Activated CD8-positive, alpha-beta memory T cell treated with anti-CD3 and anti-CD28 coated beads for 48 hours (primary cell): ENCODE measurements around the gene DGCR8.

Experiments used
- DNase-seq, 3 experiments: peaks; one replicate each; pipeline ENCODE4 v3.0.0-alpha.2; 2020; ENCODE audit warnings: low read depth in 2 of 3, low spot score in 2 of 3

Gene DGCR8

GRCh38 chr22:20079745-20080444 lies at the start of gene DGCR8:
DGCR8 (plus strand) TSS chr22:20080241; CDS start chr22:20085964, 5,723 bp downstream.
- peak in 2 of 3 experiments; percentile 49 to 65 for DNase-seq

DNA sequence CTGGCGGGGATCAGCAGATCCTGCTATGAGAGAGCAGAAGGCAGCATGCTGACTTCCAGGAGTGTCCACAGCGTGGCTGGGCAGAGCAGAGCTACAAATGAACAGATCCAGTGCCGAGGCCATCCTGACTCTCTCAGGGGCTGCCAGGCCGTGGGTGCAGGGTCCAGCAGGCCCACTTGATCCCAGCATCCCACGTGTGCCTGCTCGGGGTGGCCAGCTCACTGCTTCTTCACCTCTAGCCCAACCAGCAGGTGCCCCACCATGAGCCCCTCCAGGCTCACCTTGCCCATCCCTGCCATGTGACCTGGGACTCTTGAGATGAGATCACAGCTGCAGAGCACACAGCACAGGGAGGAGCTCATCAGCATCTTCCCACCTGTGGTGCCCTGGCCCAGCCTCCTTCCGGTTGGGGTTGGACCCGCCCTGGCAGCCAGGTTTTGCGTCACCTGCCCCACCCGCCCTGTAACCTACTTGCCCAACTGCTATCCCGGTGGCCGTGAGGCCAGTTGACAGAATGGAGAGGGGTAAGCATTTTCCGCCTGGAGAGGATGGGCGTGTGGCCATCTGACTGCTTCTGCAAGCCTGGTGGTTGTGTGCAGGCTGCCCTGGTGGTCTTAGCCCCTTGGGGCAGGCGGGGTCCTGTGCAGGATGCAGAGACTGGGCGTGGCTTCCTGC lies 48.2 kb upstream of the DGCR8 start:
- DNase-seq: no peak

- no peak for DNase-seq
Measured at GRCh38 chr22:20032407-20032991, 47.5 kb upstream of the DGCR8 start.

GRCh38 chr22:20033045-20033706 lies 46.9 kb upstream of the DGCR8 start:
- DNase-seq: no peak

DNA sequence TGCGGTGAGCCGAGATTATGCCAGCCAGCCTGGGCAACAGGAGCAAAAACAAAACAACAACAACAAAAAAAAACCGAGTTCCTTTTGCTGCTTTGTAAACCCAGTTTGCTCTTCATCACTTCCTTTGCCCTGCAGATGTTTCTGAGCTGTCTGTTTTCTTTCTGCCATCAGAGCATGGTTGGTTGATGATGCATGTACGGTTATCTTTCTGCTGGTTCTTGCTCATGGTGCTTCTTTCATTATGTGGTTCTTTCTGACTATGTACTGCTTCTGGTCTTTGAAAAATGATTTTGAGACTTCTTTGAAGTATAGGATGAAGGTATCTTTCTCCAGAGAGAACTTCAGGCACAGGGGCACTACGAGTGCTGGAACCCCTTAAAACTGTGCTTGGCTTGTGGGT lies 45.9 kb upstream of the DGCR8 start:
- DNase-seq: no peak

- DNase-seq: no peak
Measured at GRCh38 chr22:20035375-20036083, 44.5 kb upstream of the DGCR8 start.

GRCh38 chr22:20036084-20036482 lies 44.0 kb upstream of the DGCR8 start:
- no peak for DNase-seq

DNA sequence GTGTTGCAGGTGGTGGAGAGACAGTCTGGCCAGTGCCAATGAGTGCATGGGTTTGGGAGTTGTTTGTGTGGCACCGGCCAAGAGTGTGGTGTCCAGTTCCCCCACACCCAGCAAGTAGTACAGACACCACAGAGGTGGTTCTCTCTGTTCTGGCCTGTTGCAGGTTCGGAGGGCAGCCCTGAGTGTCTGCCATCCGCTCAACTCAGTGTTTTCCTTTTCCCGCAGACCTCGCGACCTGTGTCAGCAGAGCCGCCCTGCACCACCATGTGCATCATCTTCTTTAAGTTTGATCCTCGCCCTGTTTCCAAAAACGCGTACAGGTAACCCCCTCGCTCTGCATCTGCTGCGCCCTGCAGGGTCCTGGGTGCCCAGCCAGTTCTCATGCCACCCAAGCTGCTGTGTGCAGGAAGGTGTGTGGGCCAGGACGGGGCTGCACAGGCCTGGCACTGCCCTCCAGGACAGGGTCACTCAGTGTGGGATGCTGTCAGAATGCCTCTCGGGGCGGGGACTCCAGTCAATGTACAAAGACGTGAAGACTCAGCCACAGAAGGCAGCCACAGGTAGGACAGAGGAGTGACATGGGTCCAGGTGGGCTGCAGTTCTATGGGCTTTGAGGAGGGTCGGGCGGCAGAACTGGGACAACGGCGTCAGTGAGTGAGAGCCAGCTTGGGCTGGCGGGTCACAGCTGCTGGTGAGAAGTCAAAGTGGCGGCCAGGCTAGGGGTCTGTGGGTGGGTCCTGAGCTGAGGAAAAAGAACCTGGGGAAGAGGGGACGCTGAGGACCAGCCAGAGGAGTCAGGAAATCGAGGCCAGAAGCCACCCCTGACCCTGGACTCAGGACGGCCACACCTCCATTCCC lies 43.3 kb upstream of the DGCR8 start:
- no peak for DNase-seq

DNA sequence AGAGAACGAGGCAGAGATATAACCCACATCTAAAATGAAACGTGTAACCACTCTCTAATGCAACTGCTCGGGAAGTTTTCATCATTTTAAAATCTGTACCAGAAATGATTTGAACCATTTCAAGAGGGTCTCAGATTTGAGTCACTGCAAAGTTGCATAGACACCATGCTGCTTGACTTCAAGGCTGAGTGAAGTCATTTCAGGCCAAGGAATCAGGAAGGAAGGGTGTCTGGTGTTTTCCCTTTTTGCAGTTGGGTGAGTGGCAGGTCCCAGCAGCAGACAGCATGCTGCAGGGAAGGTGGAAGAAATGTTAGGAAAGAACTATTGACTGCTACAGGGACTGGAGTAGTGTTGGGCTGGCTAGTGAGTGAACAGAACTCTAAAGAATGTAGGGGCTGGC lies 42.6 kb upstream of the DGCR8 start:
- no peak for DNase-seq

DNA sequence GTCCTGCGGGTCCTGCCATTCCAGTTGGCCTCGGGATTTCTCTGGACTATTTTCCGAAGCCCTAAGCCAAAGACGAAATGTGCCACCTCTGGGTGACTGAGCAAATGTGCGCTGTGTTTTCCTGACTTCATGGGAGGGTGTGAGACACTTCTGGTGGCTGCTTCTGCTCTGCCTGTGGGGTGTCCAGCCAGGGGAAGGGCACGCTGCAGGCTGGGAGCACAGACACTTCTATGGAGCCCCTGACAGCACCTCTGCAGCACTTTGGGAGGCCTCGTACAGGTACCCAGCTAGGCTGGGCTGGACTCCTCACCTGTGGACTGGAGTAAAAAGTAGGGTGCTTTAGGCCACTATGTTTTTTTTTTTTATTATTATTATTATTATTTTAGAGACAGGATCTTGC lies 41.5 kb upstream of the DGCR8 start:
- no peak for DNase-seq

DNA sequence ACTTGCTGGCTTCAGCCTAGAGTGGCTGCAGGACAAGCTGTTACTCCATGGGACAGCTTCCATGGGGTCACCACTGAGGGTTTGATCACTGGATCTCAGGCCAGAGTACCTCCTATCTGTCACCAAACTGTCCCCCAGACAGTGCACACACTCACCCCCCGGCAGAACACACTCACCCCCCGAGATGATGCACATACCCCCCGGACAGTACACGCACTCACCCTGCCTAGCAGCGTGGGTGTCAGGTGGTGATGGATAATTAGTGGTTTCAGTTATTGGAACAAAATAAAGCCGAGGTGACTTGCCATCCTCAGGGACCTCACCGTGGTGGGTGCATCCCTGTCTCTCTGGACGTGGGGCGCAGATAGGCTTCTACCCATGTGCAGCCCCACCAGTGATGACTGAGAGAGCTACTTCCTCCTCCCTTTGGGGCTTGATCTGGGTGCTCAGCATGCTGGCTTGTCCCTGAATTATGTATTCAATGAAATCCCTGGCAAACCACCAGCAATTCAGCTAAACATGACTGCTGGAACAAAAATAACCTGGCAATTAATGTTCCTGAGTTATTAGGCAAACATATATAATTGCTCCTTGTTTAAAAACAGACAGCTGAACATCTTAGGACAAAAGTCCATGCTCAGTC lies 40.2 kb upstream of the DGCR8 start:
- no peak for DNase-seq

DNA sequence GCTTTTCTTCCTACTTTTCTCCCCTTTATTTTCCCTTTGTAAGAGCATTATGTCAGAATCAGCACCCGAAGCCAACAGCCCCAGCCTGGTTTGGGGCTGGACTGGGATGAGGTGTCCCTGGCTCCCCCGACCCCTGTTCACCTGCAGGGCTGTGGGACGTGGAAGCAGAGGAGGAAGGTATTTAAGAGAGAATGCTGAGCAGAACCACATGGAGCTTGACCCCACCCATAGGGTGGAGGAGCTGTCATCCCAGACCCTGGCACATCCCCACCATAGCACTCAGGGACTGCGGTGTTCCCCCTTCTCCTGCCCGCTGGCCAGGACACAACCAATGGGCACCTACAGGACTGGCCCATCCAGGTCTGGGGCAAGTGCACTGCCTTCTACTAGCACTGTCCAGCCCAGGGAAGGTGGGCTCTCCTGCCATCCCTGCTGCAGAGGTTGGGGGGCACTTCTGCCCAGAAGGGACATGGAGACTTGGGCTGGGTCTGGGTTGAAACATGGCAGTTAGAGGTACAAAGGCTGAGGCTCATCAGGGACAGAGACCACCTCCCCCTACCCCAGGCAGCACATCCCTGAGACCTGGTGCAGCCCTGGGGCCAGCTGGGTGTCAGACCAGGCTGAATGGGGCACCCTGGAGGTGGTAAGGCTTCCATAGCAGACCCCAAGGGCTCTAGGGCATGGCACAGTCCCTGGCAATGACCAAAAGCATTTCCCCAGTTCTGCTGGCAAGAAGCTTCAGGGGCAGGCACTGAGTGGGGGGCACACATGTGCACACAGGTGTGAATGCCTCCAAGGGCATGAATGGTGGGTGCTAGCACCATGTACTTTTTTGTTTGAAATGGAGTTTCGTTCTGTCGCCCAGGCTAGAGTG lies 39.5 kb upstream of the DGCR8 start:
- no peak for DNase-seq

DNA sequence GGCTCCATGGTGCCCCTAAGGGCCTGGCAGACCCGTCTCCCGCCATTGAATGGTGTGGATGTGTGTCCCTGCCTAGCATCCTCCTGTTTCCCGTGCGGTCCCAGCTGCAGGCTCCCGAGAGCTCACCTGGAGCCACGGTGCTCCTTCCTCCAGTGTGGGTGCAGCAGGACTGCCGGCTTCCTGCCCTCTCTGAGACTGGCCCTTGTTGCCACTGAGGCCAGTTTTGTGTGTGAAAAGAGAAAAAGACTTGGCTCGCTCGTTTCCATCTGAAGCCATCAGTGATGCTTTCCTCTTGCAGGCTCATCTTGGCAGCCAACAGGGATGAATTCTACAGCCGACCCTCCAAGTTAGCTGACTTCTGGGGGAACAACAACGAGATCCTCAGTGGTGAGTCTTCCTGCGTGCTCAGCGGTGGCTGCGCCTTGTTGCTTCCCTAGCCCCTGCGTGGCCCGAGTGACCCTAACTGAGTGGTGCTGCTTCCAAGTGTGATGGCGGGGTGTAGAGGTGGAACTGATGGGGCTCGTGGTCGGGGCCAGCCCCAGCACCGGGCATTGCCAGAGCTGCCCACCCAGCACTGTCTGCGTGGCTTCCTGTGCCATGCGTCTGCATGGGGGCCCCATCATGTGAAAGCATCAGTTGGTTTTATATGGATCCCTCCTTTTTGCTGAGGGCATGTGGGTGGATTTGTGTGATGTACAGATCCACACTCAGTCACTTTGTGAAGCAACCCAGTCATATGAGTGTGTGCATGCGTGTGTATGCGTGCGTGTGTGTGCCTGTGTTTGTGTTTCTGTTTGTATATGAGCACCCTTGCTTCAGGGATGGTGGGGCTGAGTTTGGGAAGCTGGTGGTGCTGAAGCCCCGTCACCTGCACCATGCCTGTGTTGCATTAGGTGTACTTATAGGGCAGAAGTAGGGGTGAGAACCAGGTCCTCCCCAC lies 36.7 kb upstream of the DGCR8 start:
- DNase-seq: no peak

- DNase-seq: no peak
Measured at GRCh38 chr22:20043997-20044342, 36.1 kb upstream of the DGCR8 start.

- DNase-seq: no peak
Measured at GRCh38 chr22:20044495-20045151, 35.4 kb upstream of the DGCR8 start.

DNA sequence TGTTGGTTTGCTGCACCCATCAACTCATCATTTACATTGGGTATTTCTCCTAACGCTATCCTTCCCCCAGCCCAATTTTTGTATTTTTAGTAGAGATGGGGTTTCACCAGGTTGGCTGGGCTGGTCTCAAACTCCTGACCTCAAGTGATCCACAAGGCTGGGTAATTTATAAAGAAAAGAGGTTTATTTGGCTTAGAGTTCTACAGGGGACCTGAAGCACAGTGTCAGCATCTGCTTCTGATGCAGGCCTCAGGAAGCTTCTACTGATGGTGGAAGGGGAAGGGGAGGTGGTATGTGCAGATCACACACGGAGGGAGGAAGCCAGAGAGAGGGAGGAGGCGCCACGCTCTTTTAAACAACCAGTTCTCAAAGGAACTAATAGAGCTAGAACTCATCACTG lies 33.3 kb upstream of the DGCR8 start:
- DNase-seq: no peak

DNA sequence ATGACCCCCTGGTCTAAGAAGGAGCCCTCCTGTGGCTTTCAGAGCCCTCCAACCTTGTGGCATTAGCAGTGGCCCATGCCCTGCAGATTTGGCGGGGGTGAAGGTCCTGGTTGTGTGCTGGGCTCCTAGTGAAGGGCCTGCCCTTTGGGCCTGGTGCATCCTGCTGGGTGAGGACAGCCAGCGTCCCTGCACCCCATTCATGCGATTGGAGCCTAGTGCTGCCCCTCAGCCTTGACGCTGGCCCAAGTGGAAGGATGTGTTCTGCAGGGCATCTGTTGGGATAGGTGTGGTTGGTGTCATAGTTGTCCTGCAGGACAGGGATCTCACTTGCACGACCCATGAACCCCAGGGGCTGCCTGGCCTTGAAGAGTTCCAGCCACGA lies 28.1 kb upstream of the DGCR8 start:
- DNase-seq: no peak
